Gastroesophageal sphincter (tissue), 4 donors: Measurements from ENCODE around the gene LRRC41. TPM values are rescaled to one million over a fixed set of nuclear protein-coding genes. Genes with fewer than 3 reads are reported as not detected.

Experiments used
- ATAC-seq: fragments of 150-250 bp; one replicate; pipeline ENCODE4 v1.9.1; 2016; ENCODE audit warnings: mild to moderate bottlenecking, moderate library complexity
- H3K27ac ChIP-seq, 4 donors: fragments of 200-600 bp; sonication (generic) in 3 of 4; 1 replicate in 3 of 4; 2 replicates in 1 of 4; pipeline ENCODE4 v1.5.1; 2016 to 2019
- H3K27me3 ChIP-seq: fragments of 200-600 bp; sonication (generic); one replicate; pipeline ENCODE4 v1.5.1; 2019
- H3K36me3 ChIP-seq, 2 donors: fragments of 200-600 bp; sonication (generic); one replicate each; pipeline ENCODE4 v1.5.1; 2019; ENCODE audit warnings: control low read depth in 1 of 2
- H3K4me1 ChIP-seq, 3 donors: fragments of 200-600 bp; sonication (generic); 1 replicate in 2 of 3; 2 replicates in 1 of 3; pipeline ENCODE4 v1.5.1; 2016 to 2019; ENCODE audit warnings: control low read depth in 2 of 3
- H3K4me3 ChIP-seq, 2 donors: fragments of 200-600 bp; sonication (generic); one replicate each; pipeline ENCODE4 v1.5.1; 2019; ENCODE audit warnings: mild to moderate bottlenecking in 1 of 2, moderate library complexity in 1 of 2
- H3K9me3 ChIP-seq, 3 donors: fragments of 200-600 bp; sonication (generic); one replicate each; pipeline ENCODE4 v1.5.1; 2017 to 2019; ENCODE audit warnings: control low read depth in 2 of 3
- EP300 ChIP-seq: sonication (generic); formaldehyde crosslinking; IDR thresholded peaks from one replicate; pipeline ENCODE4 v1.6.1; 2017; ENCODE audit warnings: antibody characterized with exemption, mild to moderate bottlenecking
- POLR2A ChIP-seq, 2 donors: fragments of 450-650 bp; IDR thresholded peaks; one replicate each; pipeline ENCODE4 v1.6.1; 2017; ENCODE audit warnings: antibody characterized with exemption in 2 of 2, mild to moderate bottlenecking in 2 of 2, moderate library complexity in 1 of 2
- POLR2AphosphoS5 ChIP-seq: sonication (generic); formaldehyde crosslinking; IDR thresholded peaks from one replicate; pipeline ENCODE4 v1.6.1; 2017; ENCODE audit warnings: antibody characterized with exemption
- WGBS, 2 donors: methylation state at CpG; one replicate each; pipeline ENCODE4 v1.1.5; 2018; ENCODE audit warnings: low coverage in 1 of 2; 5-methylcytosine and 5-hydroxymethylcytosine counted together
- total RNA-seq, 4 donors: library from RNA; depleted of rRNA; stranded (reverse); fragments of >200 nt; gene quantifications; one replicate each; pipeline ENCODE4 v1.1.0, GENCODE V29; 2016
- TF ChIP-seq, protein P1 (sequence below), 4 experiments: fragments of 200-600 bp in 2 of 4; fragments of 450-650 bp in 2 of 4; sonication (generic) in 1 of 4; IDR thresholded peaks; one replicate each; pipeline ENCODE4 v1.5.1; 2017 to 2019; ENCODE audit warnings: antibody characterized with exemption in 4 of 4, mild to moderate bottlenecking in 2 of 4, moderate library complexity in 2 of 4

The LRRC41 gene
- total RNA-seq, 4 donors from 2014 or later, result 55.6 to 77.9 (median 66.7) TPM

DNA sequence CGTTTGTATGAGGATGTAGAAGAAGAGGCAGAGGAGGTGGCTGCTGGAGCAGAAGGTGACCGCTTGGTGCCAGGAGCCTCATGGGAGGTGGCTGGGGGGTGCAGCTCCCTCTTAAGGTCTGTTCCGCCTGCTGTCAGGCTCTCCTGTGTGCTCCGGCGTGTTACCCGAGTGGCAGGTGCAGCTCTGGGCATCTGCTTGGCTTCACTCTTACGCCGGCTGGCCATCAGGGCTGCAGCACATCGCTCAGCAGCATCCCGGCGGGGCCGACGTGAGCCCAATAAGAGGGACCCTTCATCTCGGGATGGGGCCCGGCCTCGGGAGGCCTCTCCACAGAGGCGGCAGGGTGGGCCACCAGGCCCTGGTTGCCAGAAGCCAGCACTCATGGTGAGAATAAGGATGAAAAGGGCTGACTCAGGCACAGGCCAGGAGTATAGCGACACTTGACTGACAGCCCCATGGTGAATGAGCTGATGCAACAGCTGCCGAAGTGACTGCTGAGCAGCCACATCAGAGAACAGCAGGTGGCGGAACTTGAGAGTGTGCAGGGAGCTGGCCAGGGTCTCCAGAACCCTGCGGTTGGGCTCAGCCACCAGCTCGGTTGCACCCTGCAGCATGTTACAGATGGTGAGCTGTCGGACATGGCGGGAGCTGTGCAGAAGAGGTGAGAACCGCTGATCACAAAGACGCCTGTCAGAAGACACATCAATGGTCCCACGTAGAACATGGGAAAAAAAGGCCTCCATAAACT, 17.5 kb downstream of the LRRC41 start:
- Histone ChIP-seq H3K4me1 (no peaks in the 10 kb centered on the region), H3K4me3 (no peak overlapping the region), H3K27ac (no peak overlapping the region), H3K27me3 (no peaks in the 10 kb centered on the region), H3K36me3 (peaks cover 0 to 95% of the 10 kb centered on the region in 2 donors), H3K9me3 (no peaks in the 10 kb centered on the region)
- WGBS, 2 donors, result 69 to 87% methylated on average over 3 to 4 of the region's 27 CpGs
- ATAC-seq, result no peak
- TF ChIP-seq, protein P1, sequence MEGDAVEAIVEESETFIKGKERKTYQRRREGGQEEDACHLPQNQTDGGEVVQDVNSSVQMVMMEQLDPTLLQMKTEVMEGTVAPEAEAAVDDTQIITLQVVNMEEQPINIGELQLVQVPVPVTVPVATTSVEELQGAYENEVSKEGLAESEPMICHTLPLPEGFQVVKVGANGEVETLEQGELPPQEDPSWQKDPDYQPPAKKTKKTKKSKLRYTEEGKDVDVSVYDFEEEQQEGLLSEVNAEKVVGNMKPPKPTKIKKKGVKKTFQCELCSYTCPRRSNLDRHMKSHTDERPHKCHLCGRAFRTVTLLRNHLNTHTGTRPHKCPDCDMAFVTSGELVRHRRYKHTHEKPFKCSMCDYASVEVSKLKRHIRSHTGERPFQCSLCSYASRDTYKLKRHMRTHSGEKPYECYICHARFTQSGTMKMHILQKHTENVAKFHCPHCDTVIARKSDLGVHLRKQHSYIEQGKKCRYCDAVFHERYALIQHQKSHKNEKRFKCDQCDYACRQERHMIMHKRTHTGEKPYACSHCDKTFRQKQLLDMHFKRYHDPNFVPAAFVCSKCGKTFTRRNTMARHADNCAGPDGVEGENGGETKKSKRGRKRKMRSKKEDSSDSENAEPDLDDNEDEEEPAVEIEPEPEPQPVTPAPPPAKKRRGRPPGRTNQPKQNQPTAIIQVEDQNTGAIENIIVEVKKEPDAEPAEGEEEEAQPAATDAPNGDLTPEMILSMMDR (IDR thresholded peaks at IDR 0.05), result no peak
- TF ChIP-seq POLR2AphosphoS5 (no peak), EP300 (no peak)

DNA sequence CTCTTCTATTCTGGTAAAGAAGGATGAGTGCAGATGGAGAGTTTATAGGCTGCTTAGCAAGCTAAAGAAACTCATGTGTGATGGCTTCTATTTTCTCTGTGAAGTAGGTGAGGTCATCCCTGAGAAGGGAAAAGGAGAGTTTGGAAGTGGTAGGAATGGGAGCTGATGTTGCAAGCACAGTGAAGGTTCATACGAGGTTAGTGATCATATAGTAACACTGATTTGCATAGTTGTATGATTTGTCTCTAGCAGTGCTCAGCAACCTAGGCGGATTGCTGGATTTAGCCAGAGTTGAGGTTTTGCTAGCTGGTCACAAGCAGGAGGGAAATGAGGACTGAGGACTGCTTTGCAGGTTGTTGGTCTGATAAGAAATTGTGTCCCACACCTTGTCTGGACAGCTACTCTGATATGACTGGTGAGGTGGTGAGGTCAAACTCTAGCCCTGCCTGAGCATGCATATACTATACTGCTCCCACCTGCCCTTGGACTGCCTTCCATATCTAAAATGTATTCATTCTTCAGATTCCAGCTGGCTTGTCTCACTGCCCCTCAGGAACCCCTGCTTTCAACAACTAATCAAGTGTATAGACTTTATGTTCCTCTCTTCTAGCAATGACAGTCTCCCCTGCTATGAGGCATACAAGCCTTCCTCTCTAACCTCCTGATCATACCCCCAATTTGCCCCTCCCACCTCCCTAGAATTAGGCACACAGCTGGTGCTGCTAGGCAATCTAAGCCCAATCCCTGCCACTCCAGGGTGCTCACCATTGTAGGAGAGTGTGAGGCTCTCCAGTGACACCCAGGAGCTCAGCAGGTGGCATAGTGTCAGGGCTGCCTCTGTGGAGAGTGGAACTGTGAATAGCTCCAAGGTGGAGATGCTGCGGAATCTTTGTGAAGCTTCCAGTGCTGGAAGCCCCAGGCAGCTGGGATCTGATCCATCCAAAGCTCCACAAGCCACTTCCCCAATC, 18.5 kb downstream of the LRRC41 start:
- 56 to 65% methylated on average over 2 of the region's 3 CpGs for WGBS, 2 donors

DNA sequence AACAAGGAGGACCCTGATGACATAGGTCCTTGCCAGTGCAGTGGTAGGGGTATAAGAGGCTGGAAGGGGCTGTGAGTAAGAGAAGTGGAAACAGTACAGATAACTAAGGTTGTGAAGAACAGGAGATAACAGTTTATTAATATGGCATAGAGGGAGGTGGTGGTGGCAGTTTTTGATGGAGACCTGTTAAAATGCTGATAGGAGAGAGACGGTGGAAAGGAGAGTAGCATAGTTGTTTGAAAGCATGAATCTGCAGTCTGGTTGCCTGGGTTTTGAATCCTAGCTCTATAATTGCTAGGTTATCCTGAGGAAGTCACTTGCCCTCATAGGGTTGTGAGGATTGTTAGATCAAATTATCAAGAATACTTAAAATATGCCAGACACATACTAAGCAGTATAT, 19.4 kb downstream of the LRRC41 start:
- H3K36me3 ChIP-seq, result peaks cover 0 to 100% of the 10 kb centered on the region in 2 donors
- H3K9me3 ChIP-seq, result no peaks in the 10 kb centered on the region
- 60 to 100% methylated on average over 1 of the region's 1 CpG for WGBS, 2 donors
- no peak overlapping the region for H3K27ac ChIP-seq
- ATAC-seq, result no peak
- H3K27me3 ChIP-seq, result no peaks in the 10 kb centered on the region
- no peak overlapping the region for H3K4me3 ChIP-seq
- no peaks in the 10 kb centered on the region for H3K4me1 ChIP-seq
- TF ChIP-seq POLR2A (IDR thresholded peaks at IDR 0.05) (no peak), POLR2AphosphoS5 (no peak)

More for the DNA sequence above, 18.5 kb downstream of the LRRC41 start:
- Histone ChIP-seq H3K4me1 (no peaks in the 10 kb centered on the region), H3K36me3 (peaks cover 0 to 100% of the 10 kb centered on the region in 2 donors), H3K27me3 (no peaks in the 10 kb centered on the region), H3K9me3 (no peaks in the 10 kb centered on the region), H3K27ac (no peak overlapping the region), H3K4me3 (no peak overlapping the region)
- ATAC-seq, result no peak
- TF ChIP-seq EP300 (no peak), POLR2AphosphoS5 (no peak), POLR2A (IDR thresholded peaks at IDR 0.05) (no peak)
- TF ChIP-seq, protein P1 (IDR thresholded peaks at IDR 0.05), result no peak

DNA sequence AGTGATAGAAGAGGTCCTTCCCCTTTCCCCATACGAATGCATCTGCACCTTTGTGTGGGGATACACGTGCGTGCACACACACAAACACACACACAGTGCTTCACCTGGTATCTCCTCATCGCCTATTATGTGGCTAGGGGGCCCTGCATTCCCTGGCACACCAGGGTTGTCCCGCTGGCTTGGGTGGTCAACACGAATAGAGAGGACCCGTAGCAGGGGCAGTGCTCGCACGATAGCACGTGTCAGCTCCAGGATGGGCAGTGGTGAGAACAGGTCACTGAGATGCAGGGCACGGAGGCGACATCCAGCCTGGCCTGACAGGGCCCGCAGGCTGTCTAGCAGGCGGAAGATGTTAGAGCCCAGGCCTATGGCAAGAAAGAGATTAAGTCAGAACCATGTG, 22.4 kb downstream of the LRRC41 start:
- Histone ChIP-seq H3K9me3 (no peaks in the 10 kb centered on the region), H3K4me3 (no peak overlapping the region), H3K4me1 (no peaks in the 10 kb centered on the region), H3K27ac (no peak overlapping the region), H3K36me3 (peaks cover 0 to 86% of the 10 kb centered on the region in 2 donors), H3K27me3 (no peaks in the 10 kb centered on the region)
- TF ChIP-seq POLR2AphosphoS5 (no peak), EP300 (no peak), POLR2A (IDR thresholded peaks at IDR 0.05) (no peak)
- TF ChIP-seq, protein P1 (IDR thresholded peaks at IDR 0.05), result no peak
- ATAC-seq, result no peak
- 86 to 89% methylated on average over 5 to 12 of the region's 14 CpGs for WGBS, 2 donors

DNA sequence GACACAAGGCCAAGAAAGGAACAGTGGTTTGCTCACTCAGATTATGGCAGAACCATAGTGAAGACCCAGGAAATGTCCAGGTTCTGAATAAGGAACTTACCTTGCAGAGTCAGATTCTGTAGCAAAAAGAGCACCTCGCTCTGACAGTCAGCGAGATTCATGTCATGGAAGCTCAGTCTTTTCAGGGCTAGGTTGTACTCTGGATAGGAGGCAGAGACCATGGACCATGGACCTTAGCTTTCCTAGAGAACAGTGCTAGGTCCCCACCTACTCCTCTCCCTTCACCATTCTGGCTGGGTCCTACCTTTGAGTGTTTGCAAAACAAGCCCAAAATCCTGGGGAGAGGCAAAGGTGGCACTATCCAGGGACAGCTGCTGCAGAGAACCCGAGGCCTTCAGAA, 23.3 kb downstream of the LRRC41 start:
- H3K9me3 ChIP-seq, result no peaks in the 10 kb centered on the region
- no peak overlapping the region for H3K4me3 ChIP-seq
- no peaks in the 10 kb centered on the region for H3K4me1 ChIP-seq
- peaks cover 0 to 76% of the 10 kb centered on the region in 2 donors for H3K36me3 ChIP-seq
- TF ChIP-seq EP300, result no peak
- WGBS, 2 donors, result 93% methylated on average over 3 of the region's 3 CpGs; no CpG with 5 or more reads in 1 of the 2 donors
- H3K27me3 ChIP-seq, result no peaks in the 10 kb centered on the region
- ATAC-seq, result no peak
- no peak overlapping the region for H3K27ac ChIP-seq
